ENCODE results near the gene SMIM22. TPM values are rescaled to one million over a fixed set of nuclear protein-coding genes. Genes with fewer than 3 reads are reported as not detected.

SMIM22 gene
- total and polyA plus RNA-seq, 2 of the 8 experiments (the other 6 are each of a cell fraction or from before 2014, with no cell fraction given), result not detected

DNA sequence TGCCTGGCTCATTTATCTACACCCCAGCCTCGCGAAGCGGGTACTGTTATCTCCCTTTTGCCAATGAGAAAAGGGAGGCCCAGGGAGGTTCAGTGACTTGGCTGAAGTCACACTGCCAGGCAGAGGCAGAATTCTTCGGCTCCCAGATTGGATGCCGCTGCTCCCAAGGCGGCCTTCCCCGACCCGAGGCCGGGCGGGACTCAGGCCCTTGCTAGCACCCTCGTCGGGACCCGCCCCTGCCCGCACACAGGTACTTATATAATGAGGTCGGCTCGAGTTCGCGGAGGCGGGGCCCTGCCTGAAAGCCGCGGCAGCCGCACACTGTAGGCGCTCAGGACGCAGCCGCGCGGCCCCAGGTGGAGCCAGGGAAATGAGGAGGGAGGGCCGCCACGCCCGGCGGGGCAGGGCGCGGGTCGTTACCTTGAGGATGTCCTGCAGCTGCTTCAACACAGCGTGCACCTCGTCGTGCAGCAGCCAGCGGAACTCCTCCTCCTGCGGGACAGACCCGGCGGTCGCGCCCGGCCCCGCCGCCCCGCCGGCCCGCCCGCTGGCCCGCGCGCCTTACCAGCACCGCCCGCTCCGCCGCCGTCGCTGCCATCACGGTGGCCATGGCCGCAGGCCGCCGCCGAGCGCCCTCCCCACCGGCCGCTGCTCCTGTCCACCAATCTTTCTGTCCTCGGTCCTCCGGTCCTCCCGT is 6.9 kb downstream of the SMIM22 start, which contains the start of gene ROGDI:
TSS of gene ROGDI (minus strand) at position 672 of the 697 bp plus-strand sequence. CDS start at position 610, 62 bp downstream.
- Histone ChIP-seq H3K56ac (replicated peaks; ENCODE audit: insufficient read length, low read depth, low read length) (no peak within 1 kb of the TSS), H4K8ac (ENCODE audit: extremely low read depth, insufficient read depth, low read length) (peak within 1 kb of the TSS; percentile 96), H3K9me3 (ENCODE audit: insufficient read depth in 2 of 2, low read depth in 1 of 2, low read length in 1 of 2) (no peaks in the 10 kb centered on the region), H3K4me1 (replicated peaks in 1 of 4; ENCODE audit: control insufficient read depth in 3 of 4, insufficient read depth in 4 of 4, low read length in 3 of 4) (peaks cover 0 to 14% (median 8%) of the 10 kb centered on the region in 4 experiments; a peak in 4 of 7 replicates), H2BK20ac (ENCODE audit: low read length) (no peak within 1 kb of the TSS), H3K9ac (replicated peaks in 1 of 4; ENCODE audit: extremely low read depth in 1 of 4, low read depth in 3 of 4, low read length in 3 of 4) (peak within 1 kb of the TSS; percentile 56 to 84 (median 68); a peak in 6 of 7 replicates), H3K27ac (ENCODE audit: low read depth, low read length) (peak within 1 kb of the TSS; percentile 70), H2BK5ac (ENCODE audit: low read depth, low read length) (peak within 1 kb of the TSS; percentile 90; the same call in 1 of the 2 replicates), H3K23me2 (ENCODE audit: low read depth, low read length) (peaks cover 8% of the 10 kb centered on the region; the same call in 1 of the 2 replicates), H4K20me1 (replicated peaks in 1 of 2; ENCODE audit: control insufficient read depth in 1 of 2, insufficient read depth in 2 of 2, low read length in 2 of 2) (peaks cover 0 to 7% of the 10 kb centered on the region in 2 experiments), H3K79me1 (ENCODE audit: low read depth, low read length) (no peaks in the 10 kb centered on the region), H2BK12ac (ENCODE audit: low read depth, low read length) (peak within 1 kb of the TSS; percentile 75; the same call in 1 of the 2 replicates), H3K4ac (replicated peaks; ENCODE audit: insufficient read length, low read depth, low read length) (no peak within 1 kb of the TSS), H3K18ac (ENCODE audit: extremely low read depth, low read length) (peak within 1 kb of the TSS; percentile 87), H2AK5ac (ENCODE audit: low read depth, low read length) (no peak within 1 kb of the TSS), H3K79me2 (ENCODE audit: control insufficient read depth in 1 of 2, insufficient read depth in 2 of 2, low read length in 2 of 2) (no peaks in the 10 kb centered on the region), H2AFZ (ENCODE audit: low read length) (0 out of 2 replicates have a peak within 1 kb of the TSS, but pooled peaks have one; percentile 21), H2BK15ac (ENCODE audit: low read length) (no peak within 1 kb of the TSS), H2BK120ac (replicated peaks; ENCODE audit: low read depth, low read length) (no peak within 1 kb of the TSS), H3K4me3 (ENCODE audit: extremely low read depth in 1 of 4, insufficient read depth in 2 of 4, low read depth in 3 of 4, low read length in 4 of 4) (peak within 1 kb of the TSS; percentile 63 to 82 (median 78)), H4K91ac (replicated peaks; ENCODE audit: insufficient read length, low read length) (no peak within 1 kb of the TSS), H4K5ac (ENCODE audit: insufficient read length, low read depth, low read length) (peak within 1 kb of the TSS; percentile 73), H3K23ac (ENCODE audit: insufficient read length) (no peak within 1 kb of the TSS), H3K14ac (ENCODE audit: insufficient read length) (no peak within 1 kb of the TSS), H3K4me2 (ENCODE audit: insufficient read depth in 1 of 2, low read depth in 2 of 2, low read length in 2 of 2) (peak within 1 kb of the TSS; percentile 67 to 92), H3K27me3 (replicated peaks in 1 of 4; ENCODE audit: control insufficient read depth in 3 of 4, extremely low read depth in 1 of 4, insufficient read depth in 3 of 4, low read length in 3 of 4) (no peaks in the 10 kb centered on the region), H3K36me3 (ENCODE audit: control insufficient read depth in 2 of 4, insufficient read depth in 4 of 4, low read length in 3 of 4) (peaks cover 0 to 18% (median 6%) of the 10 kb centered on the region in 4 experiments; a peak in 6 of 8 replicates)
- DNase-seq (ENCODE audit: low read depth in 1 of 2, low spot score in 2 of 2) (peak; percentile 70 to 88), FAIRE-seq (no peak)
- CTCF ChIA-PET (ENCODE audit: partially characterized antibody), result no interaction called here
- POLR2A ChIA-PET (ENCODE audit: partially characterized antibody), result interaction anchor here (1.0 to 2.9 kb wide), 17 partner anchors 7 to 116 kb away, joined by 3 to 21 read pairs (median 4); partner anchors contain the start of genes ANKS3, DNAAF8, NUDT16L1 and SEPTIN12
- 4% methylated on average over 28 of the region's 70 CpGs; no CpG with 5 or more reads in 1 of the 2 experiments for WGBS, 2 experiments (ENCODE audit: extremely low coverage in 1 of 2, insufficient coverage in 1 of 2, insufficient read length in 1 of 2, insufficient replicate concordance in 2 of 2, low coverage in 1 of 2, low lambda C conversion rate in 2 of 2, missing lambda C conversion rate in 1 of 2)
- TF ChIP-seq RXRA (IDR thresholded peaks at IDR 0.05; ENCODE audit: insufficient read depth, low read depth, low read length), result 0 out of 2 replicates have a peak, but pooled peaks have one; percentile 27
- 0 out of 2 replicates have a peak, but pooled peaks have one; percentile 53 for TF ChIP-seq PHF8 (conservative IDR thresholded peaks at IDR 0.05; ENCODE audit: low read depth, low read length)
- no peak for TF ChIP-seq MAFK (IDR thresholded peaks at IDR 0.05; ENCODE audit: low read depth, low read length)
- TF ChIP-seq ASH2L (IDR thresholded peaks at IDR 0.05; ENCODE audit: low read length), result peak; percentile 72
- no peak for TF ChIP-seq SUZ12 (IDR thresholded peaks at IDR 0.05; ENCODE audit: low read length)
- TF ChIP-seq, protein P1, sequence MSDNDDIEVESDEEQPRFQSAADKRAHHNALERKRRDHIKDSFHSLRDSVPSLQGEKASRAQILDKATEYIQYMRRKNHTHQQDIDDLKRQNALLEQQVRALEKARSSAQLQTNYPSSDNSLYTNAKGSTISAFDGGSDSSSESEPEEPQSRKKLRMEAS (IDR thresholded peaks at IDR 0.05), result no peak
- no peak for TF ChIP-seq NRF1 (IDR thresholded peaks at IDR 0.05; ENCODE audit: low read depth, low read length)
- TF ChIP-seq RFX5 (IDR thresholded peaks at IDR 0.05; ENCODE audit: borderline replicate concordance, low read depth, low read length), result no peak
- TF ChIP-seq SIN3A (conservative IDR thresholded peaks at IDR 0.05 in 1 of 2, IDR thresholded peaks at IDR 0.05 in 1 of 2; ENCODE audit: low read depth in 1 of 2, low read length in 2 of 2), result peak; percentile 13 to 43; a peak in 1 of 4 replicates
- no peak for TF ChIP-seq RNF2 (IDR thresholded peaks at IDR 0.05; ENCODE audit: borderline replicate concordance, low read depth, low read length, missing control alignments, poor library complexity, severe bottlenecking)
- TF ChIP-seq SRF (IDR thresholded peaks at IDR 0.05; ENCODE audit: low read depth, low read length), result no peak

Data from H1 (cell line).